Prostate gland (tissue), 2 donors: ENCODE data around the gene ZNF594. TPM values are rescaled to one million over a fixed set of nuclear protein-coding genes. Genes with fewer than 3 reads are reported as not detected.
"Not testable (repeated sequence)": the region's sequence is repeated elsewhere in the genome, so short reads cannot be mapped to it uniquely, and the experiment has no call there.

Experiments
- DNase-seq: peaks from one replicate; pipeline ENCODE4 v3.0.0-alpha.2; 2019; ENCODE audit warnings: low spot score
- H3K27ac ChIP-seq, 2 donors: fragments of 200-600 bp; sonication (generic); 2 replicates each; pipeline ENCODE4 v1.5.1; 2017 to 2019
- H3K27me3 ChIP-seq: fragments of 200-600 bp; sonication (generic); replicated peaks from 2 replicates; pipeline ENCODE4 v1.5.1; 2019; ENCODE audit not compliant: insufficient read depth
- H3K36me3 ChIP-seq, 2 donors: fragments of 200-600 bp; sonication (generic); 1 replicate in 1 of 2; 2 replicates in 1 of 2; pipeline versions ENCODE4 v1.5.1 to v1.8.1; 2017 to 2019
- H3K4me1 ChIP-seq: fragments of 200-600 bp; sonication (generic); replicated peaks from 2 replicates; pipeline ENCODE4 v1.5.1; 2019
- H3K4me3 ChIP-seq, 2 donors: fragments of 200-600 bp; sonication (generic); 2 replicates each; pipeline ENCODE4 v1.5.1; 2017 to 2019
- H3K9me3 ChIP-seq: fragments of 200-600 bp; sonication (generic); 2 replicates; pipeline ENCODE4 v1.5.1; 2017
- CTCF ChIP-seq, 4 experiments: fragments of 200-600 bp in 2 of 4; fragments of 450-650 bp in 2 of 4; sonication (generic) in 2 of 4; IDR thresholded peaks; 1 replicate in 3 of 4; 2 replicates in 1 of 4; pipeline ENCODE4 v1.5.1; 2016 to 2019; ENCODE audit warnings: antibody characterized with exemption in 4 of 4, mild to moderate bottlenecking in 2 of 4, moderate library complexity in 2 of 4
- POLR2A ChIP-seq: fragments of 450-650 bp; IDR thresholded peaks from one replicate; pipeline ENCODE4 v1.6.1; 2016; ENCODE audit warnings: antibody characterized with exemption, mild to moderate bottlenecking
- POLR2AphosphoS5 ChIP-seq: sonication (generic); formaldehyde crosslinking; IDR thresholded peaks from one replicate; pipeline ENCODE4 v1.6.1; 2017; ENCODE audit warnings: antibody characterized with exemption
- WGBS: methylation state at CpG from one replicate; pipeline ENCODE4 v1.1.5; 2018; 5-methylcytosine and 5-hydroxymethylcytosine counted together
- intact Hi-C: fragments of 100-400 bp; cut with DNase I; formaldehyde crosslinking; loops from one replicate; pipeline ENCODE4 v1.14.2; 2022
- total RNA-seq, 2 donors: library from RNA; depleted of rRNA; stranded (reverse); fragments of >200 nt; gene quantifications; one replicate each; pipeline ENCODE4 v1.1.0, GENCODE V29; 2016

The ZNF594 gene
- total RNA-seq, 2 donors from 2014 or later = 20.3 to 33.2 TPM

DNA sequence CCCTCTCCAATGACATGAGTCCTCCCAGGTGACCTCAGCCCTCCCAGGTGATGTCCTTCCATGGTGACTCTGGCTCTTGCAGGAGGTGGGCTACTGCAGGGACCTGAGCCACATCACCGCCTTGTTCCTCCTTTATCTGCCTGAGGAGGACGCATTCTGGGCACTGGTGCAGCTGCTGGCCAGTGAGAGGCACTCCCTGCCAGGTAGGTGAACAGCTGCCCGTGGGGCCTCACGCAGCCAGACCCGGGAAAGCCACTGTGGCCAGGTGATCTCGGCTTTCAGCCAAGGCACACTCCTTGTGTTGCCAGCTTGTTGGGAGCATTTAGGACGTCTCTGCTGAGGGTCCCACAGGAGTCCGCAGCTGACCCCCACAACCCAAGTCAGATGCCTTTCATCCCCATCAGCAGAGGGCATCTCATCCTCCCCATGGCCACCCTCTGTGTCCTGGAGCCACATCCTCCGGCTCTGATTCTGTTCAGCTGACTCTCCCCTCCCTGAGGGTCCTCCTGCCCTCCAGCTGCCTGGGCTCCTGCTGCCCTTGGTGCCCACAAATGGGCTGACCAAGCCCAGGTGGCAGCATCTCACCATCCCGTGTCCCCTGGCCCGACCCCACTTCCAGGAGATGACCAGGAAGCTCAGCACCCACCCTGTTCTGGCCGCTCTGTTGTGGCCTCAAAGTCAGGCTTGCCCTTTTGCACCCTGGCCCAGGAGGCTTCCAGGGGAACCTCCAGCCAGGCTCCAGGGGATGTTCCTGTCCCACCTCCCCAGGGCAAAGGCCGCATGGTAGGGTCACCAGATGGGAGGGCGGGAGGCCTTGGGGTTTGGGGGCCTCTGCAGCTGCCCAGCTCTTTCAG, 55.7 kb downstream of the ZNF594 start:
- TF ChIP-seq POLR2AphosphoS5 (no peak), POLR2A (no peak), CTCF (IDR thresholded peaks at IDR 0.05) (no peak)
- DNase-seq = no peak
- 88% methylated on average over 14 of the region's 14 CpGs for WGBS
- intact Hi-C loops = no loop called here
- H3K4me1 ChIP-seq = no peaks in the 10 kb centered on the region
- no peaks in the 10 kb centered on the region for H3K9me3 ChIP-seq
- H3K27ac ChIP-seq = no peak overlapping the region
- H3K27me3 ChIP-seq = no peaks in the 10 kb centered on the region
- H3K36me3 ChIP-seq = no peaks in the 10 kb centered on the region
- no peak overlapping the region for H3K4me3 ChIP-seq

- H3K36me3 ChIP-seq, H3K27ac ChIP-seq, H3K4me1 ChIP-seq, H3K27me3 ChIP-seq, DNase-seq, intact Hi-C loops, H3K9me3 ChIP-seq, H3K4me3 ChIP-seq: not testable (repeated sequence)
- 76% methylated on average over 8 of the region's 8 CpGs for WGBS
These were observed 56.4 kb downstream of the ZNF594 start for GRCh38 chr17:5135131-5135712.

DNA sequence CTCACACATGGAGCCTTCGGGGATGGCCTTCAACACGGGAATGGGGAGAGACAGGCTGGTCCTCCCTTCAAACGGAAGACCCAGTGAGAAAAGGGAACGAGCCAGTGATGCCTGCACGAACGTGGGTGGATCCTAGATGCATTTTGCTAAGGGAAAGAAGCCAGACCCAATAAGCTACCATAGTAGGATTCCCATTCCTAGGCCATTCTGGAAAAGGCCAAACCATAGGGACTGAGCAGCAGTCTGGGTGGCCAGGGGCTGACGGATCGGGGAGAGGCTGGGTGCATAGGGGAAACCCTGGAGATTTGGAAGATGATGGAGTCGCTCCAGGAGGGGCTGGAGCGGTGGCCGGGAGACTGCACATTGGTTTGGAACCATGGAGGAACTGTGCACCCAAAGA, 57.1 kb downstream of the ZNF594 start:
- H3K27ac ChIP-seq, H3K4me3 ChIP-seq, DNase-seq, intact Hi-C loops, H3K27me3 ChIP-seq, H3K4me1 ChIP-seq, H3K36me3 ChIP-seq, H3K9me3 ChIP-seq: not testable (repeated sequence)
- 88% methylated on average over 11 of the region's 11 CpGs for WGBS

DNA sequence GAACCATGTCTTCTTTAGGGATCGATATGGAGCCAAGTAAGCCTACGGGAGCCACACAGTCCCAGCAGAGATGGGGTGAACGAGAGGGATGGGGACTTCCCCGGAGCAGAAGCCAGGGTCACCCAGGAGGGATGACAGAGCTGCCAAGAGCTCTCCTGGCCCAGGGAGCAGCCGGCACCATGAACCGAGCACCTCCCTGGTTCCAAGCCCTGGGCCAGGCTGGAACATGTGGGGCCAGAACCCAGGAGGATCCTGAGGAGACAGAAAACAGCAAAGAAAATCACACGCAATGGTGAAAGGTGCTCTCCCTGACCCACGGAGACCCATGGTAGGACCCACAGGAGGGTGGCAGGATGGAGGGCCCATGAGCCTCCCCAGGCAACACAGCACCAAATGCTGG, 57.7 kb downstream of the ZNF594 start:
- H3K4me1 ChIP-seq, H3K36me3 ChIP-seq, H3K4me3 ChIP-seq, H3K9me3 ChIP-seq, DNase-seq, intact Hi-C loops, H3K27ac ChIP-seq, H3K27me3 ChIP-seq: not testable (repeated sequence)
- WGBS = 91% methylated on average over 8 of the region's 8 CpGs

DNA sequence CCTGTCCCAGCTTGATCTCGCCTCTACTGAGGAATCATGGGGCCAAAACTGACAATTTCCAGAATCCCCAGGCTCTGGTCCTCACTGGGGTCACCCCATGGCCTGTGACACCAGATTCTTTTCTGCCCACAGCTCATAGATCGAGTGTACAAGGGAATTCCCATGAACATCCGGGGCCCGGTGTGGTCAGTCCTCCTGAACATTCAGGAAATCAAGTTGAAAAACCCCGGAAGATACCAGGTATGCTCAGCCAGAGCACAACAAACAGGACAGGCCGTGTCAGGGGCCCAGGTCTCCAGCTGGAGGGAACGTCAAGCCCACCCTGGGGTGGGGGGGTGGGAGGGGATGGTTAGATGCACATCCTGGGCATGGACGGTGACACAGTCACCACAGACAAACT, 58.4 kb downstream of the ZNF594 start:
- Histone ChIP-seq H3K36me3 (no peaks in the 10 kb centered on the region), H3K4me3 (no peak overlapping the region), H3K27ac (no peak overlapping the region), H3K4me1 (no peaks in the 10 kb centered on the region), H3K9me3 (no peaks in the 10 kb centered on the region), H3K27me3 (no peaks in the 10 kb centered on the region)
- no peak for TF ChIP-seq POLR2A
- no peak for TF ChIP-seq POLR2AphosphoS5
- no peak for TF ChIP-seq CTCF (IDR thresholded peaks at IDR 0.05)
- DNase-seq = peak; percentile 3
- intact Hi-C loops = no loop called here
- 76% methylated on average over 7 of the region's 8 CpGs for WGBS

GRCh38 chr17:5132503-5133225, 59.0 kb downstream of the ZNF594 start:
- peak; percentile 2 for DNase-seq
- 88% methylated on average over 13 of the region's 15 CpGs for WGBS

GRCh38 chr17:5131799-5132502, 59.7 kb downstream of the ZNF594 start:
- intact Hi-C loops, H3K4me1 ChIP-seq, H3K27me3 ChIP-seq, H3K9me3 ChIP-seq, H3K4me3 ChIP-seq, H3K27ac ChIP-seq, H3K36me3 ChIP-seq: not testable (repeated sequence)
- DNase-seq = peak; percentile 2
- 78% methylated on average over 15 of the region's 16 CpGs for WGBS

More at GRCh38 chr17:5132503-5133225, 59.0 kb downstream of the ZNF594 start:
- H3K4me1 ChIP-seq, H3K27me3 ChIP-seq, H3K9me3 ChIP-seq, H3K27ac ChIP-seq, intact Hi-C loops, H3K4me3 ChIP-seq, H3K36me3 ChIP-seq: not testable (repeated sequence)
